ENCODE measurements around the gene MAGI2.

MAGI2 gene

GRCh38 chr7:78683566-78683965 is 769.9 kb downstream of the MAGI2 start:
- TF ChIP-seq CTCF (IDR thresholded peaks at IDR 0.05; ENCODE audit: low read depth, low read length), result no peak
- H3K4me3 ChIP-seq (ENCODE audit: low read depth, low read length), result no peak overlapping the region

- no peak for TF ChIP-seq CTCF (IDR thresholded peaks at IDR 0.05; ENCODE audit: low read depth, low read length)
- no peak overlapping the region for H3K4me3 ChIP-seq (ENCODE audit: low read depth, low read length)
These were observed 774.2 kb downstream of the MAGI2 start for GRCh38 chr7:78679112-78679876.

GRCh38 chr7:78677391-78677790 is 776.1 kb downstream of the MAGI2 start:
- TF ChIP-seq CTCF (IDR thresholded peaks at IDR 0.05; ENCODE audit: low read depth, low read length), result no peak

GRCh38 chr7:78675511-78675910 is 778.0 kb downstream of the MAGI2 start:
- no peak for TF ChIP-seq CTCF (IDR thresholded peaks at IDR 0.05; ENCODE audit: low read depth, low read length)
- H3K4me3 ChIP-seq (ENCODE audit: low read depth, low read length), result no peak overlapping the region

More at GRCh38 chr7:78677391-78677790, 776.1 kb downstream of the MAGI2 start:
- H3K4me3 ChIP-seq (ENCODE audit: low read depth, low read length), result no peak overlapping the region

GRCh38 chr7:78673272-78673671 is 780.2 kb downstream of the MAGI2 start:
- TF ChIP-seq CTCF (IDR thresholded peaks at IDR 0.05; ENCODE audit: low read depth, low read length), result no peak
- no peak overlapping the region for H3K4me3 ChIP-seq (ENCODE audit: low read depth, low read length)

GRCh38 chr7:78662939-78663338 is 790.5 kb downstream of the MAGI2 start:
- no peak overlapping the region for H3K4me3 ChIP-seq (ENCODE audit: low read depth, low read length)
- no peak for TF ChIP-seq CTCF (IDR thresholded peaks at IDR 0.05; ENCODE audit: low read depth, low read length)

GRCh38 chr7:78649976-78650375 is 803.5 kb downstream of the MAGI2 start:
- no peak for TF ChIP-seq CTCF (IDR thresholded peaks at IDR 0.05; ENCODE audit: low read depth, low read length)
- no peak overlapping the region for H3K4me3 ChIP-seq (ENCODE audit: low read depth, low read length)
